ENCODE data around the gene PHLDB1. TPM values are rescaled to one million over a fixed set of nuclear protein-coding genes. Genes with fewer than 3 reads are reported as not detected.

The PHLDB1 gene
- total and polyA plus RNA-seq, 2 donors (not counting 3 experiments of a cell fraction or from before 2014, with no cell fraction given): 99.7 to 183 TPM

DNA sequence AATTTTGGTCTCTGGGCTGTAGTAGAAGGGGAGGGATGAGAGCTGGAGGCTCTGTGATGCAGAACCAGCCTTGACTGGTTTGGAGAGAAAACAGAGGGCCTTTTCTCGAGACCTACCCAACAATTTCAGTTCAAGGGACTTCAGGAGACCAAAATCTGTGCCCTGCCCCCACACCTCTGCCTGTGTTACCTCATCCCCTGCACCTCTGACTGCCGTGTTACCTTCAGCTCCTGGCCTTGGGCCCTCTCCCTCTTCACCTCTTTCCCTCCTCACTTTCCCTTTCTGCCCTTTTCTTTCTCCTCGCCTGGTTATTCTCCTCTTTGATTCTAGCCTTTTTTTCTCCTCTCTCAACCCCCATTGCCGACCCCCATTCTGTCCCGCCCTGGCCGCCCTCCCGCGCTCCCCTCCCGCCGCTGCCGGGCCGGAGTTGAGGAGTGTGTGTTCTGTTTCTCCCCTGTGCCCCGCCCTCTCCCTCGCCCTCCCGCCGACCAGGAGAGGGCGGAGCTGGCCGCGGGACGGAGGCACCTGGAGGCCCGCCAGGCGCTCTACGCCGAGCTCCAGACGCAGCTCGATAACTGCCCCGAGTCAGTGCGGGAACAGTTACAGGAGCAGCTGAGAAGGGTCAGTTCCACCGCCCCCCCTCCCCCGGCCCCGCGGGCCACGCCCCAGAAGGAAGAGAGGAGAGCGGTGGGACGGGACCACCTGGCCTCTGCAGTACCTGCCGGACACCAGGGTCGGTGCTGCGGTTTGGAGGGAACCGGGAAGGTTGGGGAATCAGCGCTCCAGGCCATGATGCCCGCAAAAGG lies 27.2 kb downstream of the PHLDB1 start:
- dilution Hi-C loops (cut with MboI; ENCODE audit: extremely low pct_ligation_motif_present, low sequenced_read_pairs) (no loop called here), intact Hi-C loops (cut with micrococcal nuclease) (loop anchor here (2.0 kb wide), 1 partner anchor 24 kb away; no protein-coding TSS in a partner anchor)
- CTCF ChIA-PET: interaction anchor here (0.8 to 4.2 kb wide), 7 partner anchors 8 to 40 kb away, joined by 3 to 23 read pairs (median 5); partner anchors contain the start of gene PHLDB1
- H3K79me2 ChIP-seq (ENCODE audit: control insufficient read depth, insufficient read depth, low read length): peaks cover 6% of the 10 kb centered on the region
- no peaks in the 10 kb centered on the region for H4K20me1 ChIP-seq (replicated peaks; ENCODE audit: control insufficient read depth, extremely low read depth, insufficient read depth, low read length)
- no peak overlapping the region for H2AFZ ChIP-seq (ENCODE audit: low read depth, low read length)
- H3K9ac ChIP-seq (replicated peaks; ENCODE audit: extremely low read depth, insufficient read depth, low read length): no peak overlapping the region
- DNase-seq (ENCODE audit: low read depth, low spot score) (no peak), FAIRE-seq (peak; percentile 38)
- H3K36me3 ChIP-seq (ENCODE audit: control insufficient read depth in 2 of 2, extremely low read depth in 1 of 2, insufficient read depth in 2 of 2, low read length in 2 of 2): peaks cover 35 to 55% of the 10 kb centered on the region in 2 experiments
- TF ChIP-seq EZH2 (IDR thresholded peaks at IDR 0.05; ENCODE audit: borderline replicate concordance, low read depth, low read length, severe bottlenecking) (no peak), MYC (IDR thresholded peaks at IDR 0.05; ENCODE audit: low read depth, low read length) (no peak), POLR2AphosphoS5 (IDR thresholded peaks at IDR 0.05; ENCODE audit: insufficient read depth, low read depth, low read length) (no peak), FOS (IDR thresholded peaks at IDR 0.05; ENCODE audit: borderline replicate concordance, insufficient read depth, low read length) (no peak), JUN (IDR thresholded peaks at IDR 0.05; ENCODE audit: borderline replicate concordance, insufficient read depth, insufficient read length, low read depth) (no peak), POLR2A (IDR thresholded peaks at IDR 0.05; ENCODE audit: low read depth, low read length) (no peak), CTCF (IDR thresholded peaks at IDR 0.05; ENCODE audit: extremely low read depth in 1 of 2, insufficient read depth in 1 of 2, low read depth in 1 of 2, low read length in 2 of 2) (no peak)
- no peaks in the 10 kb centered on the region for H3K4me1 ChIP-seq (ENCODE audit: control insufficient read depth, extremely low read depth, insufficient read depth, low read length)
- no peaks in the 10 kb centered on the region for H3K9me1 ChIP-seq (replicated peaks; ENCODE audit: control insufficient read depth, extremely low read depth, insufficient read depth, low read length)
- POLR2A ChIA-PET: no interaction called here
- H3K4me3 ChIP-seq (replicated peaks in 1 of 3; ENCODE audit: insufficient read depth in 1 of 3, low read depth in 1 of 3, low read length in 3 of 3): no peak overlapping the region
- H3K9me3 ChIP-seq (replicated peaks; ENCODE audit: control insufficient read depth, insufficient read depth, low read length): no peaks in the 10 kb centered on the region
- no peaks in the 10 kb centered on the region for H3K27me3 ChIP-seq (ENCODE audit: control insufficient read depth in 2 of 2, insufficient read depth in 2 of 2, low read length in 2 of 2)
- BruUV-seq (replicated peaks): no TSS peak
- H3K4me2 ChIP-seq (ENCODE audit: insufficient read depth, low read length): no peak overlapping the region
- H3K27ac ChIP-seq (ENCODE audit: insufficient read depth, low read depth, low read length): no peak overlapping the region
